ENCODE data around the gene TBRG4.

Gene TBRG4

GRCh38 chr7:45143616-45144015 lies 32.1 kb upstream of the TBRG4 start:
- DNase-seq (ENCODE audit: low read depth in 2 of 2): no peak

- DNase-seq (ENCODE audit: low read depth in 2 of 2): no peak
These were observed 29.3 kb upstream of the TBRG4 start for GRCh38 chr7:45140827-45141226.

GRCh38 chr7:45138433-45139267 lies 27.2 kb upstream of the TBRG4 start:
- DNase-seq (ENCODE audit: low read depth in 2 of 2): no peak

- DNase-seq (ENCODE audit: low read depth in 2 of 2): peak; percentile 31 to 44
These were observed 24.9 kb upstream of the TBRG4 start for GRCh38 chr7:45136106-45137060.

GRCh38 chr7:45133877-45134276 lies 22.4 kb upstream of the TBRG4 start:
- no peak for DNase-seq (ENCODE audit: low read depth in 2 of 2)

- no peak for DNase-seq (ENCODE audit: low read depth in 2 of 2)
These were observed 21.9 kb upstream of the TBRG4 start for GRCh38 chr7:45133352-45133751.

DNA sequence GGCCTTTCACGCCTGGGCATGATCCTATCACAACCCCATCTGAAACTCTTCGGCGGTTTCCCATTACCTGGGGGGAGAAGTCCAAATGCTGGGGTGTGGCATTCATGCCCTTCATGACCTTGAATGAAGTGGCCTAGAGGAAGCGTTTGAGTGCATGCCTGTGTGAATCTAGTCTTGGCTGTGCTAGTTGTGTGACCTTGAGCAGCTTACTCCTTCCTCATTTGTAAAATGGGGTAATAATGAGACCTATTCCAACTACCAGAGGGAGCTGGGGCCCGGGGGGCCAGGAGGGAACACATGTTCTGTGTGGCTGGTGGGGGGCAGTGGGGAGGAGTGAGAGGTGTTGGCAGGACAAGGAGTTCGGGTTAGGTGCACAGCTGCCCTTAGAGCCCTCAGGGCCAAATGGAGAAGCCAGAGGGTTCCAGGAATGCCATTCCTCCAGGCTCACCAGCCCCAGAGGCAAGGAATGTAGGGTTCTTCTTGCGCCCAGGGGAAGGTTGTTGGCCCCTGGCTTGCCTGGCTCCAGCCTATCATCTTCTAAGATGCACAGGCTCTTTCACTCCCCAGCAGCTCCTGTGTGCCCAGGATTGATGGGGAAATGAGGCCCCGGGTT lies 21.3 kb upstream of the TBRG4 start:
- DNase-seq (ENCODE audit: low read depth in 2 of 2): no peak

- DNase-seq (ENCODE audit: low read depth in 2 of 2): no peak
These were observed 20.4 kb upstream of the TBRG4 start for GRCh38 chr7:45131891-45132290.

- no peak for DNase-seq (ENCODE audit: low read depth in 2 of 2)
These were observed 19.4 kb upstream of the TBRG4 start for GRCh38 chr7:45130910-45131309.

GRCh38 chr7:45129906-45130305 lies 18.4 kb upstream of the TBRG4 start:
- no peak for DNase-seq (ENCODE audit: low read depth in 2 of 2)

DNA sequence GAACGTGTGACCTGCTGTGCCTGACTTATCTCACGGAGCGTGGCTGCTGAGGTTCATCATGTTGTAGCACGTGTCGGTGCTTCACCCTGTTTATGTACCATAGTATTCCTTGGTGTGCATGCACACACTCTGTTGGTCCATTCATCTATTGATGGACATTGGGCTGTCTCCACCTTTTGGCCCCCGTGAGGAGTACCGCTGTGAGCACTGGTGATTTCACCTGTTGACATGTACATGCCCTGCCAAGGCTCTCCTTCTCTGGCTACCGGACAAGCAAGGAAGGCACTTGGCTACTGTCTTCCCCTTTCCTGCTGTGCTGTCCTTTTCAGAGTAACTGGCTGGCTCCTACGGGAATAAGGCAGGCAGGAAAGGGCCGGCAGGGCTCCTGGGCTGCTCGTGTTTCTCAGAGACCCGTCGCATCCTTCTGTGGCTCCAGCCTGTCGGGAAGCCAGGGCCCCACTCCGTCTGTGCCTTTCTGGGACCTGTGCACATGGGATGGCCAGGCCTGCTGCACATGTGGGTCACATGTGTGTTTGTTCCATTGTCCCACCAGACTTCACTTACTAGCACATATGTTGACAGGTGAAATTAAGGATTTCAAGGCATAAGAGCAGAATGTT lies 17.8 kb upstream of the TBRG4 start:
- DNase-seq (ENCODE audit: low read depth in 2 of 2): no peak

DNA sequence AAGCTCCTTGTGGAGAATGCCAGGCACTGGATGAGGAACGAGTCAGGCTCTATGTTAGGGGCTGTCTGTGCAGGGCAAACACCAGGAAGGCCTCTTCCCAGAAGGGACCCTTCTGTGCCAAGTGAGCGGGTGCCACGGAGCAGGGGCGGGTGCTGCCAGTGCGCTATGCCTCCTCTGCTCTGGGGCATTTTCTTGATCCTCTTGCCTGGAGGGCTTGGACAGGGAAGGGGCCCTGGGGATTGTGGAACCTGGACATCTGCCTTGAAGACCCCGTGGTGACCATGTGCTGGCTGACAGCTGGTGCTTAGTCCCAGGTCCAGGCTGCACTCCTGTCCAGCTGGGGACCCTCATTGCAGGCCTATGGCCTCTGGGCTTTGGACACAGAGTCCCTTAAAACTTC lies 15.4 kb upstream of the TBRG4 start:
- no peak for DNase-seq (ENCODE audit: low read depth in 2 of 2)

DNA sequence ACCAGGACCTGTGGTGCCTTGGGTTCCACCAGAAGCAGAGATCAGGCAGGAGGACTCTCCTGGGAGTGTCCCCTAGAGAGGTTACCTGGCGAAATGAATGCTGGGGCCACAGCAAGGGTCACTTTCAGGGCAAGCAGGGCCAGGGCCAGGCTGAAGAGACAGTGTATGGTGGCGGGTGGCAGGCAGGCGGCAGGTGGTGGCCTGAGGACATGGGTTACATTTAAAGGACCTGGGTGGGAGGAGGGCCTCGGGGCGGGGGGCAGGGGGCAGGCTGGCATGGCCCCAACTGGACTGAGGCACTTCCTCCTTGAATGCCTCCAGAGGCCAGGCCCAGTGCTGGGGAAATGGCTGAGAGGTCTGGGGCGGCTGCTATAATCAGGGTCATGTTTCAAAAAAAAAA lies 14.7 kb upstream of the TBRG4 start:
- no peak for DNase-seq (ENCODE audit: low read depth in 2 of 2)

DNA sequence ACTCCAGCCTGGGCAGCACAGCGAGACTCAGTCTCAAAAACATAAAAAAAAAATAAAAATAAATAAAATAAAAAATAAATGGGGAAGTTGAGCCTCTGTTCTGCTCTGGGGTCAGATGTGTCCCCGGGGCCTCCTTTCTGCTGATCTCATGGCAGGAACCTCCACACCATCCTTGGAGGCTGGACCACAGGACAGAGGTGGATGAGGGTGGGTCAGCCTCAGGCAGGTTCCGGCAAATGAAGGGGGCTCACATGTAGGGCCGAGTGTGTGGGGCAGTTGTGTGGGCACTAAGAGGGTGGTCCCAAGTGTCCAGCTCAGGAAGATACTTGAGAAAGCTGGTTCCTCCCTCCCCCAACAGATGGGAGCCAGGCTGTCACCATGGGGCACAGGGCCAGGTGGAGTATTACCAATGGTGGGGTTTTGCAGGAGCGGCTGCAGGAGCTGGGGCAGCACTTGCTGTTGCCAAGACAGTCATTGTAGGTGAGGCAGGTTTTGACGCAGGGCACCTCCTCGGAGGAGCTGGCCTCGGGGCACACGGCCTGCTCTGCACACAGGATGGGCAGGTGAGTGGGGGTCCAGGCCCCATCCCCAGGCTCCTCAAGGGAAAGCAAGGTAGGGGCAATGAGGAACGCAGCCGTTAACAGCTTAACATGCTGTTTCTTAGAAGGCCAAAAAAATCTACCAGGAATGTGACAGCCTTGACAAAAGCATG lies 13.9 kb upstream of the TBRG4 start:
- no peak for DNase-seq (ENCODE audit: low read depth in 2 of 2)

- no peak for DNase-seq (ENCODE audit: low read depth in 2 of 2)
These were observed 12.6 kb upstream of the TBRG4 start for GRCh38 chr7:45123913-45124710.

- no peak for DNase-seq (ENCODE audit: low read depth in 2 of 2)
These were observed 11.7 kb upstream of the TBRG4 start for GRCh38 chr7:45122975-45123860.

GRCh38 chr7:45119550-45119949 lies 8.1 kb upstream of the TBRG4 start:
- no peak for DNase-seq (ENCODE audit: low read depth in 2 of 2)

DNA sequence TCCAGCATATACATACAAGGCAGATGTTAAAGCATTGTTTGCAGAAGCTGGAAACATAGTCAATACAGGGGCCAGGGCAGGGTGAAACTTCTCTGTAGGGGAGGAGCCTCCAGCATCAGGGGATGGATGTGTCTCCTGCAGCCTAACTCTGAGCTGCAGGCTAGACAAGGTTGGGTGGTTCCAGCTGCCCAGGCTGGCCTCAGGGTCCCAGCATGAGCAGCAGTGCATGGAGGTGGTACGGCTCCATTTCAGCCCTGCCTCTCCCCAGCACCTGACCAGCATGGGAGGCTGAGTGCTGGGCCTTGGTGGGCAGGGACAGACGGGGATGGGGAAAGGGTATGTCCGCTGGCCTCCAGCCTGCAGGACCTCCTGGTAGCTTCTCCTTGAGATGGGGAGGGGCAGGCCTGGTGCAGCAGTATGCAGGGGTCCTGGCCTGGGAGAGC lies 7.4 kb upstream of the TBRG4 start:
- DNase-seq (ENCODE audit: low read depth in 2 of 2): no peak

DNA sequence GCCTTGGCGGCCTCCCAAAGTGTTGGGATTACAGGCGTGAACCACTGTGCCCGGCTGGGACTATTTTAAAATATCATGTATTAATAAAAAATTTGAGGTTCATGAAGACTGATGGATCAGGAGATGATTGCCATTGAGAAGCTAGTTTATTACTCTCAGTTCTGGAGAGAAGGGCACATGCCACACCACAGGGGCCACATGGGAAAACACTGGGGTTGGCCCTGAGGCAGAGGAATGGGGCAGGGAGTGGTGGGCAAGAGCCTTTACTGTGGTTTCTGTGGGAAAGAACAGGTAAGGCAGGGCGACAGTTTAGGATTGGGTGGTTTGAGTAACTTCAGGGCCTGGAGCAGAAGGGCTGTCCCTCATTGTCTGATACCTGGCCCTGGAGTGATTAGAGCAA lies 6.8 kb upstream of the TBRG4 start:
- DNase-seq (ENCODE audit: low read depth in 2 of 2): no peak
